Adrenal gland (tissue), 5 donors: ENCODE data around the gene GDF10.

Source experiments
- CTCF ChIP-seq, 6 experiments: fragments of 450-650 bp in 4 of 6; fragments of 200-600 bp in 2 of 6; sonication (generic) in 1 of 6; IDR thresholded peaks; 1 replicate in 5 of 6; 2 replicates in 1 of 6; pipeline versions ENCODE4 v1.5.1 to v1.8.0; 2016 to 2021; ENCODE audit warnings: antibody characterized with exemption in 6 of 6, mild to moderate bottlenecking in 2 of 6, moderate library complexity in 1 of 6
- POLR2A ChIP-seq, 2 donors: fragments of 450-650 bp; IDR thresholded peaks; one replicate each; pipeline ENCODE4 v1.6.1; 2017; ENCODE audit warnings: antibody characterized with exemption in 2 of 2, mild to moderate bottlenecking in 2 of 2, moderate library complexity in 1 of 2
- donor health status: DM: no; HTN: no; CAD: no.

- TF ChIP-seq CTCF (IDR thresholded peaks at IDR 0.05) (no peak), POLR2A (IDR thresholded peaks at IDR 0.05) (no peak)
Measured at GRCh38 chr10:47305566-47305965, 5.6 kb downstream of the GDF10 start.
